ENCODE measurements around the gene SYNJ1. TPM values are rescaled to one million over a fixed set of nuclear protein-coding genes. Genes with fewer than 3 reads are reported as not detected.

The SYNJ1 gene
- total and polyA plus RNA-seq, 2 of the 13 experiments (the other 11 are each of a cell fraction or from before 2014, with no cell fraction given): 2.0 to 2.7 TPM

DNA sequence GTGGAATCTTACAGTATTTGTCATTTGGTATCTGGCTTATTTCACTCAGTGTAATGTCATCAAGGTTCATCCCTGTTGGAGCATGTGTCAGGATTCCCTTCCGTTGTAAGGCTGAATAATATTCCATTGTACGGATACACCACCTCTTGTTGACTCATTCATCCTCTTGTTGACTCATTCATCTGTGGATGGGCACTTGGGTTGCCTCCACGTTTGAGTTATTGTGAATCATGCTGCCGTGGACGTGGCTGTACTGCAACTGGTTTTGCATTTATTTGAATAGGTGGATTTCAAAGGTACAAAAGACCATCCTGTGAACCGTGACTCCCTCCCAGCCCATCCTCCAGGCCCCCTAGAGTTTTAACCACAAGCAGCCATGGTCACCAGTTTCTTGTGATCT, 130.6 kb downstream of the SYNJ1 start (continued):
- TF ChIP-seq RFX3 (CRISPR knock-in tag; IDR thresholded peaks at IDR 0.05) (no peak), HMG20A (CRISPR knock-in tag; IDR thresholded peaks at IDR 0.05; ENCODE audit: borderline replicate concordance) (peak; percentile 84), ZNF263 (CRISPR knock-in tag; IDR thresholded peaks at IDR 0.05) (no peak), ZNF331 (CRISPR knock-in tag; IDR thresholded peaks at IDR 0.05) (peak; percentile 58), ZNF558 (CRISPR knock-in tag; IDR thresholded peaks at IDR 0.05; ENCODE audit: borderline replicate concordance) (no peak), ZNF383 (CRISPR knock-in tag; IDR thresholded peaks at IDR 0.05; ENCODE audit: borderline replicate concordance) (no peak), PITX1 (CRISPR knock-in tag; IDR thresholded peaks at IDR 0.05) (peak; percentile 51), ZNF891 (CRISPR knock-in tag; IDR thresholded peaks at IDR 0.05) (no peak), MIER2 (CRISPR knock-in tag; IDR thresholded peaks at IDR 0.05) (peak; percentile 58; the same call in 1 of the 2 replicates), PCBP1 (IDR thresholded peaks at IDR 0.05; ENCODE audit: borderline replicate concordance, low read depth, low read length) (no peak), MXI1 (IDR thresholded peaks at IDR 0.05; ENCODE audit: borderline replicate concordance, low read depth, low read length) (no peak; the same call in 2 of the 3 replicates), TGIF2 (CRISPR knock-in tag; IDR thresholded peaks at IDR 0.05) (peak; percentile 71), ZNF549 (CRISPR knock-in tag; IDR thresholded peaks at IDR 0.05) (no peak), IKZF1 (IDR thresholded peaks at IDR 0.05) (no peak), PHF8 (CRISPR knock-in tag; IDR thresholded peaks at IDR 0.05) (no peak), MED1 (CRISPR knock-in tag; IDR thresholded peaks at IDR 0.05) (peak; percentile 74), FOXA3 (CRISPR knock-in tag; IDR thresholded peaks at IDR 0.05) (peak; percentile 94), ZNF567 (CRISPR knock-in tag; IDR thresholded peaks at IDR 0.05; ENCODE audit: borderline replicate concordance) (no peak)
- TF ChIP-seq, protein P1, sequence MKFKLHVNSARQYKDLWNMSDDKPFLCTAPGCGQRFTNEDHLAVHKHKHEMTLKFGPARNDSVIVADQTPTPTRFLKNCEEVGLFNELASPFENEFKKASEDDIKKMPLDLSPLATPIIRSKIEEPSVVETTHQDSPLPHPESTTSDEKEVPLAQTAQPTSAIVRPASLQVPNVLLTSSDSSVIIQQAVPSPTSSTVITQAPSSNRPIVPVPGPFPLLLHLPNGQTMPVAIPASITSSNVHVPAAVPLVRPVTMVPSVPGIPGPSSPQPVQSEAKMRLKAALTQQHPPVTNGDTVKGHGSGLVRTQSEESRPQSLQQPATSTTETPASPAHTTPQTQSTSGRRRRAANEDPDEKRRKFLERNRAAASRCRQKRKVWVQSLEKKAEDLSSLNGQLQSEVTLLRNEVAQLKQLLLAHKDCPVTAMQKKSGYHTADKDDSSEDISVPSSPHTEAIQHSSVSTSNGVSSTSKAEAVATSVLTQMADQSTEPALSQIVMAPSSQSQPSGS (CRISPR knock-in tag; IDR thresholded peaks at IDR 0.05): no peak
- TF ChIP-seq, protein P2, sequence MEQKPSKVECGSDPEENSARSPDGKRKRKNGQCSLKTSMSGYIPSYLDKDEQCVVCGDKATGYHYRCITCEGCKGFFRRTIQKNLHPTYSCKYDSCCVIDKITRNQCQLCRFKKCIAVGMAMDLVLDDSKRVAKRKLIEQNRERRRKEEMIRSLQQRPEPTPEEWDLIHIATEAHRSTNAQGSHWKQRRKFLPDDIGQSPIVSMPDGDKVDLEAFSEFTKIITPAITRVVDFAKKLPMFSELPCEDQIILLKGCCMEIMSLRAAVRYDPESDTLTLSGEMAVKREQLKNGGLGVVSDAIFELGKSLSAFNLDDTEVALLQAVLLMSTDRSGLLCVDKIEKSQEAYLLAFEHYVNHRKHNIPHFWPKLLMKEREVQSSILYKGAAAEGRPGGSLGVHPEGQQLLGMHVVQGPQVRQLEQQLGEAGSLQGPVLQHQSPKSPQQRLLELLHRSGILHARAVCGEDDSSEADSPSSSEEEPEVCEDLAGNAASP (CRISPR knock-in tag; IDR thresholded peaks at IDR 0.05; ENCODE audit: borderline replicate concordance): peak; percentile 26; the same call in 1 of the 2 replicates
- TF ChIP-seq, protein P3, sequence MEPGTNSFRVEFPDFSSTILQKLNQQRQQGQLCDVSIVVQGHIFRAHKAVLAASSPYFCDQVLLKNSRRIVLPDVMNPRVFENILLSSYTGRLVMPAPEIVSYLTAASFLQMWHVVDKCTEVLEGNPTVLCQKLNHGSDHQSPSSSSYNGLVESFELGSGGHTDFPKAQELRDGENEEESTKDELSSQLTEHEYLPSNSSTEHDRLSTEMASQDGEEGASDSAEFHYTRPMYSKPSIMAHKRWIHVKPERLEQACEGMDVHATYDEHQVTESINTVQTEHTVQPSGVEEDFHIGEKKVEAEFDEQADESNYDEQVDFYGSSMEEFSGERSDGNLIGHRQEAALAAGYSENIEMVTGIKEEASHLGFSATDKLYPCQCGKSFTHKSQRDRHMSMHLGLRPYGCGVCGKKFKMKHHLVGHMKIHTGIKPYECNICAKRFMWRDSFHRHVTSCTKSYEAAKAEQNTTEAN (CRISPR knock-in tag; conservative IDR thresholded peaks at IDR 0.05): no peak
- TF ChIP-seq, protein P4, sequence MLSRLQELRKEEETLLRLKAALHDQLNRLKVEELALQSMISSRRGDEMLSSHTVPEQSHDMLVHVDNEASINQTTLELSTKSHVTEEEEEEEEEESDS (CRISPR knock-in tag; IDR thresholded peaks at IDR 0.05; ENCODE audit: borderline replicate concordance): no peak
- TF ChIP-seq, protein P5, sequence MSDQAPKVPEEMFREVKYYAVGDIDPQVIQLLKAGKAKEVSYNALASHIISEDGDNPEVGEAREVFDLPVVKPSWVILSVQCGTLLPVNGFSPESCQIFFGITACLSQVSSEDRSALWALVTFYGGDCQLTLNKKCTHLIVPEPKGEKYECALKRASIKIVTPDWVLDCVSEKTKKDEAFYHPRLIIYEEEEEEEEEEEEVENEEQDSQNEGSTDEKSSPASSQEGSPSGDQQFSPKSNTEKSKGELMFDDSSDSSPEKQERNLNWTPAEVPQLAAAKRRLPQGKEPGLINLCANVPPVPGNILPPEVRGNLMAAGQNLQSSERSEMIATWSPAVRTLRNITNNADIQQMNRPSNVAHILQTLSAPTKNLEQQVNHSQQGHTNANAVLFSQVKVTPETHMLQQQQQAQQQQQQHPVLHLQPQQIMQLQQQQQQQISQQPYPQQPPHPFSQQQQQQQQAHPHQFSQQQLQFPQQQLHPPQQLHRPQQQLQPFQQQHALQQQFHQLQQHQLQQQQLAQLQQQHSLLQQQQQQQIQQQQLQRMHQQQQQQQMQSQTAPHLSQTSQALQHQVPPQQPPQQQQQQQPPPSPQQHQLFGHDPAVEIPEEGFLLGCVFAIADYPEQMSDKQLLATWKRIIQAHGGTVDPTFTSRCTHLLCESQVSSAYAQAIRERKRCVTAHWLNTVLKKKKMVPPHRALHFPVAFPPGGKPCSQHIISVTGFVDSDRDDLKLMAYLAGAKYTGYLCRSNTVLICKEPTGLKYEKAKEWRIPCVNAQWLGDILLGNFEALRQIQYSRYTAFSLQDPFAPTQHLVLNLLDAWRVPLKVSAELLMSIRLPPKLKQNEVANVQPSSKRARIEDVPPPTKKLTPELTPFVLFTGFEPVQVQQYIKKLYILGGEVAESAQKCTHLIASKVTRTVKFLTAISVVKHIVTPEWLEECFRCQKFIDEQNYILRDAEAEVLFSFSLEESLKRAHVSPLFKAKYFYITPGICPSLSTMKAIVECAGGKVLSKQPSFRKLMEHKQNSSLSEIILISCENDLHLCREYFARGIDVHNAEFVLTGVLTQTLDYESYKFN (CRISPR knock-in tag; conservative IDR thresholded peaks at IDR 0.05): peak; percentile 70
- TF ChIP-seq, protein P6, sequence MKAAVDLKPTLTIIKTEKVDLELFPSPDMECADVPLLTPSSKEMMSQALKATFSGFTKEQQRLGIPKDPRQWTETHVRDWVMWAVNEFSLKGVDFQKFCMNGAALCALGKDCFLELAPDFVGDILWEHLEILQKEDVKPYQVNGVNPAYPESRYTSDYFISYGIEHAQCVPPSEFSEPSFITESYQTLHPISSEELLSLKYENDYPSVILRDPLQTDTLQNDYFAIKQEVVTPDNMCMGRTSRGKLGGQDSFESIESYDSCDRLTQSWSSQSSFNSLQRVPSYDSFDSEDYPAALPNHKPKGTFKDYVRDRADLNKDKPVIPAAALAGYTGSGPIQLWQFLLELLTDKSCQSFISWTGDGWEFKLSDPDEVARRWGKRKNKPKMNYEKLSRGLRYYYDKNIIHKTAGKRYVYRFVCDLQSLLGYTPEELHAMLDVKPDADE (CRISPR knock-in tag; IDR thresholded peaks at IDR 0.05): no peak
